Measurements from ENCODE around the gene GRIK5.
A peak's percentile ranks its signal among the peaks of the same experiment; 100 is the strongest.

Gene GRIK5

GRCh38 chr19:42095142-42095813 is 25.3 kb upstream of the GRIK5 start:
- no peaks in the 10 kb centered on the region for H3K27me3 ChIP-seq (ENCODE audit: control insufficient read depth in 1 of 2, insufficient read depth in 2 of 2, low read length in 2 of 2)
- H3K36me3 ChIP-seq (ENCODE audit: control insufficient read depth in 1 of 2, insufficient read depth in 2 of 2, low read length in 2 of 2): no peaks in the 10 kb centered on the region
- H3K27ac ChIP-seq (ENCODE audit: low read depth, low read length): no peak overlapping the region
- no peaks in the 10 kb centered on the region for H3K9me3 ChIP-seq (ENCODE audit: control insufficient read depth in 1 of 2, low read length in 2 of 2)
- H3K4me1 ChIP-seq (ENCODE audit: control insufficient read depth in 1 of 2, insufficient read depth in 2 of 2, low read length in 2 of 2): peaks cover 10 to 11% of the 10 kb centered on the region in 2 donors
- no peak overlapping the region for H3K4me3 ChIP-seq (ENCODE audit: low read depth in 1 of 2, low read length in 2 of 2)
- no peak overlapping the region for H3K9ac ChIP-seq (ENCODE audit: low read depth in 1 of 2, low read length in 2 of 2)

- H3K9me3 ChIP-seq (ENCODE audit: control insufficient read depth in 1 of 2, low read length in 2 of 2): no peaks in the 10 kb centered on the region
- no peak overlapping the region for H3K9ac ChIP-seq (ENCODE audit: low read depth in 1 of 2, low read length in 2 of 2)
- no peaks in the 10 kb centered on the region for H3K36me3 ChIP-seq (ENCODE audit: control insufficient read depth in 1 of 2, insufficient read depth in 2 of 2, low read length in 2 of 2)
- peaks cover 10 to 14% of the 10 kb centered on the region in 2 donors for H3K4me1 ChIP-seq (ENCODE audit: control insufficient read depth in 1 of 2, insufficient read depth in 2 of 2, low read length in 2 of 2)
- H3K4me3 ChIP-seq (ENCODE audit: low read depth in 1 of 2, low read length in 2 of 2): no peak overlapping the region
- H3K27me3 ChIP-seq (ENCODE audit: control insufficient read depth in 1 of 2, insufficient read depth in 2 of 2, low read length in 2 of 2): no peaks in the 10 kb centered on the region
- no peak overlapping the region for H3K27ac ChIP-seq (ENCODE audit: low read depth, low read length)
These were observed 23.9 kb upstream of the GRIK5 start for GRCh38 chr19:42093926-42094325.

- H3K27ac ChIP-seq (ENCODE audit: low read depth, low read length): no peak overlapping the region
- H3K4me3 ChIP-seq (ENCODE audit: low read depth in 1 of 2, low read length in 2 of 2): no peak overlapping the region
- peaks cover 10 to 14% of the 10 kb centered on the region in 2 donors for H3K4me1 ChIP-seq (ENCODE audit: control insufficient read depth in 1 of 2, insufficient read depth in 2 of 2, low read length in 2 of 2)
- no peak overlapping the region for H3K9ac ChIP-seq (ENCODE audit: low read depth in 1 of 2, low read length in 2 of 2)
- H3K27me3 ChIP-seq (ENCODE audit: control insufficient read depth in 1 of 2, insufficient read depth in 2 of 2, low read length in 2 of 2): no peaks in the 10 kb centered on the region
- no peaks in the 10 kb centered on the region for H3K36me3 ChIP-seq (ENCODE audit: control insufficient read depth in 1 of 2, insufficient read depth in 2 of 2, low read length in 2 of 2)
- no peaks in the 10 kb centered on the region for H3K9me3 ChIP-seq (ENCODE audit: control insufficient read depth in 1 of 2, low read length in 2 of 2)
These were observed 23.5 kb upstream of the GRIK5 start for GRCh38 chr19:42093505-42093904.

GRCh38 chr19:42092350-42092749 is 22.3 kb upstream of the GRIK5 start:
- Histone ChIP-seq H3K27ac (ENCODE audit: low read depth, low read length) (no peak overlapping the region), H3K9me3 (ENCODE audit: control insufficient read depth in 1 of 2, low read length in 2 of 2) (no peaks in the 10 kb centered on the region), H3K4me3 (ENCODE audit: low read depth in 1 of 2, low read length in 2 of 2) (no peak overlapping the region), H3K27me3 (ENCODE audit: control insufficient read depth in 1 of 2, insufficient read depth in 2 of 2, low read length in 2 of 2) (no peaks in the 10 kb centered on the region), H3K36me3 (ENCODE audit: control insufficient read depth in 1 of 2, insufficient read depth in 2 of 2, low read length in 2 of 2) (no peaks in the 10 kb centered on the region), H3K9ac (ENCODE audit: low read depth in 1 of 2, low read length in 2 of 2) (no peak overlapping the region), H3K4me1 (ENCODE audit: control insufficient read depth in 1 of 2, insufficient read depth in 2 of 2, low read length in 2 of 2) (peaks cover 10 to 14% of the 10 kb centered on the region in 2 donors)

GRCh38 chr19:42091742-42092141 is 21.7 kb upstream of the GRIK5 start:
- Histone ChIP-seq H3K36me3 (ENCODE audit: control insufficient read depth in 1 of 2, insufficient read depth in 2 of 2, low read length in 2 of 2) (no peaks in the 10 kb centered on the region), H3K9ac (ENCODE audit: low read depth in 1 of 2, low read length in 2 of 2) (no peak overlapping the region), H3K4me3 (ENCODE audit: low read depth in 1 of 2, low read length in 2 of 2) (peak overlapping the region in 1 of 2 donors; percentile 16), H3K27ac (ENCODE audit: low read depth, low read length) (no peak overlapping the region), H3K27me3 (ENCODE audit: control insufficient read depth in 1 of 2, insufficient read depth in 2 of 2, low read length in 2 of 2) (no peaks in the 10 kb centered on the region), H3K4me1 (ENCODE audit: control insufficient read depth in 1 of 2, insufficient read depth in 2 of 2, low read length in 2 of 2) (peaks cover 10 to 14% of the 10 kb centered on the region in 2 donors), H3K9me3 (ENCODE audit: control insufficient read depth in 1 of 2, low read length in 2 of 2) (no peaks in the 10 kb centered on the region)

GRCh38 chr19:42091300-42091699 is 21.3 kb upstream of the GRIK5 start:
- no peak overlapping the region for H3K27ac ChIP-seq (ENCODE audit: low read depth, low read length)
- peaks cover 10 to 14% of the 10 kb centered on the region in 2 donors for H3K4me1 ChIP-seq (ENCODE audit: control insufficient read depth in 1 of 2, insufficient read depth in 2 of 2, low read length in 2 of 2)
- no peaks in the 10 kb centered on the region for H3K36me3 ChIP-seq (ENCODE audit: control insufficient read depth in 1 of 2, insufficient read depth in 2 of 2, low read length in 2 of 2)
- H3K9me3 ChIP-seq (ENCODE audit: control insufficient read depth in 1 of 2, low read length in 2 of 2): no peaks in the 10 kb centered on the region
- no peak overlapping the region for H3K4me3 ChIP-seq (ENCODE audit: low read depth in 1 of 2, low read length in 2 of 2)
- H3K27me3 ChIP-seq (ENCODE audit: control insufficient read depth in 1 of 2, insufficient read depth in 2 of 2, low read length in 2 of 2): no peaks in the 10 kb centered on the region
- no peak overlapping the region for H3K9ac ChIP-seq (ENCODE audit: low read depth in 1 of 2, low read length in 2 of 2)

- H3K9me3 ChIP-seq (ENCODE audit: control insufficient read depth in 1 of 2, low read length in 2 of 2): no peaks in the 10 kb centered on the region
- no peaks in the 10 kb centered on the region for H3K27me3 ChIP-seq (ENCODE audit: control insufficient read depth in 1 of 2, insufficient read depth in 2 of 2, low read length in 2 of 2)
- H3K4me1 ChIP-seq (ENCODE audit: control insufficient read depth in 1 of 2, insufficient read depth in 2 of 2, low read length in 2 of 2): peaks cover 10 to 14% of the 10 kb centered on the region in 2 donors
- no peak overlapping the region for H3K27ac ChIP-seq (ENCODE audit: low read depth, low read length)
- H3K9ac ChIP-seq (ENCODE audit: low read depth in 1 of 2, low read length in 2 of 2): no peak overlapping the region
- no peak overlapping the region for H3K4me3 ChIP-seq (ENCODE audit: low read depth in 1 of 2, low read length in 2 of 2)
- H3K36me3 ChIP-seq (ENCODE audit: control insufficient read depth in 1 of 2, insufficient read depth in 2 of 2, low read length in 2 of 2): no peaks in the 10 kb centered on the region
These were observed 20.7 kb upstream of the GRIK5 start for GRCh38 chr19:42090672-42091071.

- H3K27me3 ChIP-seq (ENCODE audit: control insufficient read depth in 1 of 2, insufficient read depth in 2 of 2, low read length in 2 of 2): no peaks in the 10 kb centered on the region
- H3K9ac ChIP-seq (ENCODE audit: low read depth in 1 of 2, low read length in 2 of 2): no peak overlapping the region
- H3K9me3 ChIP-seq (ENCODE audit: control insufficient read depth in 1 of 2, low read length in 2 of 2): no peaks in the 10 kb centered on the region
- no peak overlapping the region for H3K4me3 ChIP-seq (ENCODE audit: low read depth in 1 of 2, low read length in 2 of 2)
- no peak overlapping the region for H3K27ac ChIP-seq (ENCODE audit: low read depth, low read length)
- H3K4me1 ChIP-seq (ENCODE audit: control insufficient read depth in 1 of 2, insufficient read depth in 2 of 2, low read length in 2 of 2): peaks cover 10 to 14% of the 10 kb centered on the region in 2 donors
- no peaks in the 10 kb centered on the region for H3K36me3 ChIP-seq (ENCODE audit: control insufficient read depth in 1 of 2, insufficient read depth in 2 of 2, low read length in 2 of 2)
These were observed 19.8 kb upstream of the GRIK5 start for GRCh38 chr19:42089772-42090171.

- Histone ChIP-seq H3K36me3 (ENCODE audit: control insufficient read depth in 1 of 2, insufficient read depth in 2 of 2, low read length in 2 of 2) (no peaks in the 10 kb centered on the region), H3K27ac (ENCODE audit: low read depth, low read length) (no peak overlapping the region), H3K4me3 (ENCODE audit: low read depth in 1 of 2, low read length in 2 of 2) (no peak overlapping the region), H3K9me3 (ENCODE audit: control insufficient read depth in 1 of 2, low read length in 2 of 2) (no peaks in the 10 kb centered on the region), H3K9ac (ENCODE audit: low read depth in 1 of 2, low read length in 2 of 2) (no peak overlapping the region), H3K27me3 (ENCODE audit: control insufficient read depth in 1 of 2, insufficient read depth in 2 of 2, low read length in 2 of 2) (no peaks in the 10 kb centered on the region), H3K4me1 (ENCODE audit: control insufficient read depth in 1 of 2, insufficient read depth in 2 of 2, low read length in 2 of 2) (peaks cover 10 to 14% of the 10 kb centered on the region in 2 donors)
These were observed 19.3 kb upstream of the GRIK5 start for GRCh38 chr19:42089191-42089750.

GRCh38 chr19:42088471-42089190 is 18.6 kb upstream of the GRIK5 start:
- H3K27me3 ChIP-seq (ENCODE audit: control insufficient read depth in 1 of 2, insufficient read depth in 2 of 2, low read length in 2 of 2): no peaks in the 10 kb centered on the region
- H3K4me3 ChIP-seq (ENCODE audit: low read depth in 1 of 2, low read length in 2 of 2): no peak overlapping the region
- H3K9me3 ChIP-seq (ENCODE audit: control insufficient read depth in 1 of 2, low read length in 2 of 2): no peaks in the 10 kb centered on the region
- H3K27ac ChIP-seq (ENCODE audit: low read depth, low read length): no peak overlapping the region
- no peak overlapping the region for H3K9ac ChIP-seq (ENCODE audit: low read depth in 1 of 2, low read length in 2 of 2)
- H3K36me3 ChIP-seq (ENCODE audit: control insufficient read depth in 1 of 2, insufficient read depth in 2 of 2, low read length in 2 of 2): no peaks in the 10 kb centered on the region
- peaks cover 10 to 14% of the 10 kb centered on the region in 2 donors for H3K4me1 ChIP-seq (ENCODE audit: control insufficient read depth in 1 of 2, insufficient read depth in 2 of 2, low read length in 2 of 2)
